Stimulated activated CD8-positive, alpha-beta memory T cell treated with anti-CD3 and anti-CD28 coated beads, Interleukin-7, amount 100 ng/mL, for 48 hours (primary cell): Measurements from ENCODE around the gene STK38.

ENCODE experiments used
- DNase-seq, 2 donors: peaks; one replicate each; pipeline ENCODE4 v3.0.0-alpha.2; 2020; ENCODE audit warnings: low read depth in 1 of 2; ENCODE audit errors: extremely low read depth in 1 of 2

Gene STK38

GRCh38 chr6:36524871-36525270 lies 22.4 kb downstream of the STK38 start:
- DNase-seq: no peak

GRCh38 chr6:36523936-36524499 lies 23.3 kb downstream of the STK38 start:
- no peak for DNase-seq

- no peak for DNase-seq
Observed at GRCh38 chr6:36523451-36523850, 23.8 kb downstream of the STK38 start.

GRCh38 chr6:36519352-36519751 lies 27.9 kb downstream of the STK38 start:
- no peak for DNase-seq

GRCh38 chr6:36517408-36517807 lies 29.9 kb downstream of the STK38 start:
- DNase-seq: no peak

- no peak for DNase-seq
Observed at GRCh38 chr6:36516988-36517387, 30.3 kb downstream of the STK38 start.

GRCh38 chr6:36516559-36516958 lies 30.7 kb downstream of the STK38 start:
- no peak for DNase-seq

- no peak for DNase-seq
Observed at GRCh38 chr6:36515844-36516243, 31.4 kb downstream of the STK38 start.

- DNase-seq: no peak
Observed at GRCh38 chr6:36514554-36515456, 32.5 kb downstream of the STK38 start.

GRCh38 chr6:36510365-36510764 lies 36.9 kb downstream of the STK38 start:
- DNase-seq: no peak

- DNase-seq: no peak
Observed at GRCh38 chr6:36508532-36508931, 38.7 kb downstream of the STK38 start.

- no peak for DNase-seq
Observed at GRCh38 chr6:36506611-36507010, 40.7 kb downstream of the STK38 start.

GRCh38 chr6:36505744-36506534 lies 41.3 kb downstream of the STK38 start:
- DNase-seq: no peak

GRCh38 chr6:36504982-36505381 lies 42.3 kb downstream of the STK38 start:
- DNase-seq: no peak

- DNase-seq: no peak
Observed at GRCh38 chr6:36504181-36504580, 43.1 kb downstream of the STK38 start.

GRCh38 chr6:36501686-36502085 lies 45.6 kb downstream of the STK38 start:
- DNase-seq: no peak

- no peak for DNase-seq
Observed at GRCh38 chr6:36499918-36500317, 47.4 kb downstream of the STK38 start.

GRCh38 chr6:36495086-36495485 lies 52.2 kb downstream of the STK38 start:
- no peak for DNase-seq

- no peak for DNase-seq
Observed at GRCh38 chr6:36493859-36494258, 53.4 kb downstream of the STK38 start.

- DNase-seq: no peak
Observed at GRCh38 chr6:36493319-36493718, 54.0 kb downstream of the STK38 start.

GRCh38 chr6:36492621-36493020 lies 54.7 kb downstream of the STK38 start:
- DNase-seq: no peak

- DNase-seq: no peak
Observed at GRCh38 chr6:36492092-36492491, 55.2 kb downstream of the STK38 start.
